GM13977 (cell line): Measurements from ENCODE around the gene KBTBD12.
"Not testable (repeated sequence)": the region's sequence is repeated elsewhere in the genome, so short reads cannot be mapped to it uniquely, and the experiment has no call there.

Experiments used
- DNase-seq: peaks from one replicate; pipeline ENCODE4 v3.0.0; 2012; ENCODE audit warnings: low spot score
- CTCF ChIP-seq: IDR thresholded peaks from 2 replicates; pipeline ENCODE4 v1.5.1; 2012; ENCODE audit warnings: mild to moderate bottlenecking, control low read depth; ENCODE audit not compliant: insufficient read depth; ENCODE audit errors: extremely low read depth, missing control alignments
- in situ Hi-C: fragments of 300-500 bp; cut with MboI; formaldehyde crosslinking; loops from one replicate; pipeline ENCODE4 v1.12.0; 2022; ENCODE audit warnings: low sequenced_read_pairs, low pct_unique_long_range_greater_than_20kb, mixed read lengths, inconsistent platforms; ENCODE audit not compliant: unreplicated experiment

Gene KBTBD12

GRCh38 chr3:127915115-127915936 lies at the start of gene KBTBD12:
TSS of gene KBTBD12 (plus strand) at chr3:127915232. CDS start at chr3:127923062, 7,830 bp downstream.
- peak; percentile 22 for DNase-seq
- TF ChIP-seq CTCF, result no peak
- in situ Hi-C loops, result no loop called here

- in situ Hi-C loops, result no loop called here
- TF ChIP-seq CTCF, result no peak
- DNase-seq, result no peak
Observed at GRCh38 chr3:127865941-127866340, 49.1 kb upstream of the KBTBD12 start.

- TF ChIP-seq CTCF, result no peak
- no peak for DNase-seq
- in situ Hi-C loops, result no loop called here
Observed at GRCh38 chr3:127867412-127867811, 47.6 kb upstream of the KBTBD12 start.

- in situ Hi-C loops, result no loop called here
- no peak for DNase-seq
- no peak for TF ChIP-seq CTCF
Observed at GRCh38 chr3:127867986-127868385, 47.0 kb upstream of the KBTBD12 start.

GRCh38 chr3:127870156-127870555 lies 44.9 kb upstream of the KBTBD12 start:
- DNase-seq, result no peak
- in situ Hi-C loops, result no loop called here

GRCh38 chr3:127874097-127874496 lies 40.9 kb upstream of the KBTBD12 start:
- DNase-seq, in situ Hi-C loops: not testable (repeated sequence)

More at GRCh38 chr3:127870156-127870555, 44.9 kb upstream of the KBTBD12 start:
- no peak for TF ChIP-seq CTCF

- DNase-seq, result no peak
- in situ Hi-C loops, result no loop called here
- TF ChIP-seq CTCF, result no peak
Observed at GRCh38 chr3:127881586-127881985, 33.4 kb upstream of the KBTBD12 start.
